GM13977 (cell line): Measurements from ENCODE around the gene TTC39C.

Experiments used
- DNase-seq: peaks from one replicate; pipeline ENCODE4 v3.0.0; 2012; ENCODE audit warnings: low spot score
- in situ Hi-C: fragments of 300-500 bp; cut with MboI; formaldehyde crosslinking; loops from one replicate; pipeline ENCODE4 v1.12.0; 2022; ENCODE audit warnings: low sequenced_read_pairs, low pct_unique_long_range_greater_than_20kb, mixed read lengths, inconsistent platforms; ENCODE audit not compliant: unreplicated experiment
- TF ChIP-seq, protein P1 (sequence below): IDR thresholded peaks from 2 replicates; pipeline ENCODE4 v1.5.1; 2012; ENCODE audit warnings: mild to moderate bottlenecking, control low read depth; ENCODE audit not compliant: insufficient read depth; ENCODE audit errors: extremely low read depth, missing control alignments

TTC39C gene

DNA sequence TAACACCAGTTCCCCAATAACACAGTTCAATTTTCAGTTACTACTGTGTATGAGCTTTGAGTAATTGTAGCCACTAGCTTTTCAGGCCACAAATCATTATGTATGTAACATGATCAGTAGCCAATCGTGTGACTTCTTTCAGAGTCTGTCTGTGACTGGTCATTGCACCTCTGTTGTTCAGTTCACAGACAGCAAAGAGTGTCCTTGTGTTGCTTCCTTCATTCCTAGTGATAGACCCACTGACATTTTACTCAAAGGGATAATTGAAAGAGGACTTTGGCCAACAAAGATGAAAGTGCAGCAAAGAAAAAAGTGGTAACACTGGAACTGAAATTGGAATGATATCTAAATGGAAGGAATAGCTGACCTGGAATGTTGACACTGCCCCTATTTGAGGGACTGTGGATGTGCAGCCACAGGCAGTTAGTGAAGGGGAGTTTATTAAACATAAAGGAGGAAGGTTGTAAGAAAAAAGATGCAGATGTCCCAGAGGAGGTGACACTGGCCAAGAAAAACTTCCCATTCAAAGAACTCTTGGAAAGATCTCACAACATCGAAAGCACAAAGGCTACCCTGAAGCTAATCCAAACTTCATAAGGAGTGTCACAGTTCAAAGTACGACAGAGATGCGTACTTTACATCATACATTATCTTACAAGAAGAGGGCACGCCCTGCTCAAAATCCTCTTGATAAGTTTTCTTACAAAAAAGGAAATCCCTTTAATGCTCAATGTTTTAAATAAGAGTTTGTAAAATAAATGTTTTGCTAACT lies 19.3 kb downstream of the TTC39C start:
- DNase-seq, result no peak
- in situ Hi-C loops, result no loop called here
- TF ChIP-seq, protein P1, sequence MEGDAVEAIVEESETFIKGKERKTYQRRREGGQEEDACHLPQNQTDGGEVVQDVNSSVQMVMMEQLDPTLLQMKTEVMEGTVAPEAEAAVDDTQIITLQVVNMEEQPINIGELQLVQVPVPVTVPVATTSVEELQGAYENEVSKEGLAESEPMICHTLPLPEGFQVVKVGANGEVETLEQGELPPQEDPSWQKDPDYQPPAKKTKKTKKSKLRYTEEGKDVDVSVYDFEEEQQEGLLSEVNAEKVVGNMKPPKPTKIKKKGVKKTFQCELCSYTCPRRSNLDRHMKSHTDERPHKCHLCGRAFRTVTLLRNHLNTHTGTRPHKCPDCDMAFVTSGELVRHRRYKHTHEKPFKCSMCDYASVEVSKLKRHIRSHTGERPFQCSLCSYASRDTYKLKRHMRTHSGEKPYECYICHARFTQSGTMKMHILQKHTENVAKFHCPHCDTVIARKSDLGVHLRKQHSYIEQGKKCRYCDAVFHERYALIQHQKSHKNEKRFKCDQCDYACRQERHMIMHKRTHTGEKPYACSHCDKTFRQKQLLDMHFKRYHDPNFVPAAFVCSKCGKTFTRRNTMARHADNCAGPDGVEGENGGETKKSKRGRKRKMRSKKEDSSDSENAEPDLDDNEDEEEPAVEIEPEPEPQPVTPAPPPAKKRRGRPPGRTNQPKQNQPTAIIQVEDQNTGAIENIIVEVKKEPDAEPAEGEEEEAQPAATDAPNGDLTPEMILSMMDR, result no peak

DNA sequence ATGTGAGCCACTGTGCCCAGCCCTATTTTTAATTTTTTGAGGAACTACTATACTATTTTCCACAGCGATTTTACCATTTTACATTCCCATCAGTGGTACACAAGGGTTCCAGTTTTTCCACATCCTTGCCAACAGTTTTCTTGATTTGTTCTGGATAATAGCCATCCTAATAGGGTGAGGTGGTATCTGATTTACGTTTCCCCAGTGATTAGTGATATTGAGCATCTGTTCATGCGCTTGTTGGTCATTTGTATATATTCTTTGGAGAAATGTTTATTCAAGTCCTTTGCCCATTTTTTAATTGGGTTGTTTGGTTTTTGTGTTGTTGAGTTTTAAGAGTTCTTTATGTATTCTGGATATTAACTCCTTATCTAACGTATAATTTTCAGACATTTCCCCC lies 20.8 kb downstream of the TTC39C start:
- no peak for DNase-seq
- in situ Hi-C loops, result no loop called here
- TF ChIP-seq, protein P1, result no peak

DNA sequence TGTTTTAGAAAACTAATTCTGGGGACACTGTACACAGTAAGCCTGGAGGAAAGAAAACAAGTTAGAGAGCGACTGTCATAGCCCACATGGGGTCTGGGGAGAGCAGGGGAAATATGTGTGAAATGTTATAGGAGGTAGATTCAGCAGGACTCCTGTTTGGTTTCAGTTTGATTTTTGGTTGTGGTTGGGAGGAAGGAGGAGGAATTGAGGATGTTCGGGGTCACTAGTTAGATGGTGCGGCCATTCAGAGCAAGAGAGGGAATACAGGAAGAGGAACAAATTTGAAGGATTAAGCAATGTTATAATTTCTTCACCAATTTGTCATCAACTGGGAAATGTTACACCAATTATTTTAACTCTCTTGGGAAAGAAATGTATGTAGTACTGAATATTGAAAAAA lies 25.1 kb downstream of the TTC39C start:
- in situ Hi-C loops, result no loop called here
- TF ChIP-seq, protein P1, result no peak
- DNase-seq, result no peak

DNA sequence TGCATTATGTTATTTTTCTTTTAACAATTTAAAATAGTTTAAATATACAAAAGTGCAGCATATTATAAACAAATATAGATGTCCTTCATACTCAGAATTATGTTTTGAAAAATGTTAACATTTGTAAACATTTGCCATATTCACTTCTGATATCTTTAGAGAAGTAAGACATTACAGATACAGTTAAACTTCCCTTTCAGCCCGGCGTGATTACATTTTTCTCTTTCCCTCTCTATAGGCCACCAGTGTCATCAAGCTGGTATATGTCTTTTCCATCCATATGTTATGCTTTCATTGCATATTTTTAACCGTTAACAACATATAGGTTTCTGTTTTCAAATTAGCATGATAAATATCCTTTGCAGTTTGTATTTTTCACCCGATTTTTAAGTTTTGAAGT lies 27.1 kb downstream of the TTC39C start:
- in situ Hi-C loops, result no loop called here
- TF ChIP-seq, protein P1, result no peak
- DNase-seq, result no peak

DNA sequence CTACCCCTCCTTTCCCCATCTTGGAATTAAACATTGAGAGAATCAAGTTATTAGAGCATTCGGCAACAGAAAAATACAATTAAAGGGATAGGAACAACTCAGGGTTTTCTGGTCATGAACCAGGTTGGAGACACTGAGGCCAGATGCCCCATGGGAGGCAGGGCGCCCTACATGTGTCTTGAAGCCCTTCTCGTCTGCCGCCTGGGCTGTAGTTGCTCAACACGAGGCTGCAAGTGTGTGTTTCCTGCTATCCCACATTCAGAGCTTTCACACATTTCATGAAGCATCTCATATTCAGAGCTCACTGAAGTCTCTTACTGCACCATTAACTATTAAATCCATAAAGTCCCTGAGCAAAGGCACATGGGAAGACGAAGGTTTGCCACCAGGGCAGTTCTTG lies 28.8 kb downstream of the TTC39C start:
- TF ChIP-seq, protein P1, result no peak
- no peak for DNase-seq
- in situ Hi-C loops, result no loop called here

DNA sequence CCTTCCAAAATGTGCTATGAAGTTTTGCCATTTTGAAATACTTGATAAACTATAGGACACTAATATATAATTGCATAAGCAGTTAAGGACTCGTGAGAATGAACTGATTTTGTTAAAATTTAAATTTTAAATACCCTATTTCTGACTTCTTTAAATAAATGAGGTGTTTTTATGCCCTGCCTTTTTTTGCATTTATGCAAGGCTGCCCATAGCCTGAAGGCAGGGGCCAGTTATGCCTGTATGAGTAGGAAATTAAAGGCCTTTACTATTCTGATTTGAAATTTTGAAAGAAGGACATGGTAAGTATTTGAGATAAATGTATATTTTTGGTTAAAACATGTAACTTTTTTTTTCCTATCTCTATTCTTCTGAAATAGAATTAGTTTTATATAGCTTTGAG lies 33.7 kb downstream of the TTC39C start:
- TF ChIP-seq, protein P1, result no peak
- in situ Hi-C loops, result no loop called here
- DNase-seq, result no peak

DNA sequence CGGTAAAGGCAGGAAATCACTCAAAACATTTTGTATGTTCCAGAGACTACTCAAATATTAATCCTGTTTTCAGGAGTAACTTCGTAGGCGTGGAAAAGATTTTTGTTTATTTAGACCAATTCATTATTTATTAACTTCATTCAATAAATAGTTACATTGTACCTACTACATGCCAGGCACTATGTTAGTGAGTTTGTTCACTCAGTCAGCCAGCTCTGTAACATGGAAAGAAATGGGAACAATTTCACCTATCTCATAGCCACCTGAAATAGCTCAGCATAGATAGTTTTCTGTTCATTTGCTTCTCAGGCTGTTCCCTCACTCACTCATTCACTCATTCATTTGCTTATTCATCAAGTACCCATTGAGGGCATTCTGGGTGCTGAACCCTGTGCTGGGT lies 34.6 kb downstream of the TTC39C start:
- TF ChIP-seq, protein P1, result no peak
- DNase-seq, result no peak
- in situ Hi-C loops, result no loop called here
